HL-60/S4 treated with phorbol 12-myristate 13-acetate at 8.2 ng/mL for 4 days and 3 days (cell line): ENCODE data around the gene RHBDD1.
"Not testable (repeated sequence)": the region's sequence is repeated elsewhere in the genome, so short reads cannot be mapped to it uniquely, and the experiment has no call there.

Experiments used
- in situ Hi-C: fragments of 300-500 bp; cut with MboI; formaldehyde crosslinking; loops from 2 replicates; pipeline ENCODE4 v1.15.0; 2022; ENCODE audit warnings: low sequenced_read_pairs

The RHBDD1 gene

GRCh38 chr2:226799976-226800940 is 35.6 kb upstream of the RHBDD1 start:
- in situ Hi-C loops, result loop anchor here (25.0 kb wide), 2 partner anchors 913 to 1113 kb away; no protein-coding TSS in a partner anchor

GRCh38 chr2:226800941-226801784 is 34.7 kb upstream of the RHBDD1 start:
- in situ Hi-C loops, result loop anchor here (25.0 kb wide), 2 partner anchors 914 to 1114 kb away; no protein-coding TSS in a partner anchor

DNA sequence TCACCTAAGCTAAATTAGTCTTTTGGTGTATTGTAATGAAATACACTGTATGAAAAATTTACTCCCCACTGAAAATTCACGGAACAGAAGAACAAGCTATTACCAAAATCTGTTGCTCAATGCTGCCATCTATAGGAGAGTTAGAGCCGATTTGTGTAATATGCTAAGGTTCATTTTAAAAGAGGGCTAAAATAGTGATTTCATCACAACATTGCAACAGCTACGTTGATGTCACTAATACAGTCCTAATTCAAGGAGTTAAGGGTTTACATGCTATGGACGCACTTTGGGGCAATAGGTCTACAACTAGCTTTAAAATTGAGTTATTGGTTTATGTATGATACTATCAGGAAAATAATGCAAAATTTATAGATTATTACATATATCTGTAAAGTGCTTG is 33.3 kb upstream of the RHBDD1 start:
- in situ Hi-C loops, result loop anchor here (25.0 kb wide), 2 partner anchors 915 to 1115 kb away; no protein-coding TSS in a partner anchor

- in situ Hi-C loops, result loop anchor here (25.0 kb wide), 2 partner anchors 916 to 1116 kb away; no protein-coding TSS in a partner anchor
Measured at GRCh38 chr2:226803410-226803809, 32.4 kb upstream of the RHBDD1 start.

- in situ Hi-C loops, result loop anchor here (25.0 kb wide), 2 partner anchors 926 to 1126 kb away; no protein-coding TSS in a partner anchor
Measured at GRCh38 chr2:226813148-226813701, 22.6 kb upstream of the RHBDD1 start.

GRCh38 chr2:226818930-226819329 is 16.9 kb upstream of the RHBDD1 start:
- in situ Hi-C loops, result loop anchor here (25.0 kb wide), 2 partner anchors 932 to 1132 kb away; no protein-coding TSS in a partner anchor

GRCh38 chr2:226825056-226825455 is 10.8 kb upstream of the RHBDD1 start:
- in situ Hi-C loops, result no loop called here

- in situ Hi-C loops, result no loop called here
Measured at GRCh38 chr2:226828191-226828590, 7.7 kb upstream of the RHBDD1 start.

- in situ Hi-C loops, result no loop called here
Measured at GRCh38 chr2:226829721-226830631, 5.9 kb upstream of the RHBDD1 start.

- in situ Hi-C loops, result no loop called here
Measured at GRCh38 chr2:226831266-226831665, 4.6 kb upstream of the RHBDD1 start.

DNA sequence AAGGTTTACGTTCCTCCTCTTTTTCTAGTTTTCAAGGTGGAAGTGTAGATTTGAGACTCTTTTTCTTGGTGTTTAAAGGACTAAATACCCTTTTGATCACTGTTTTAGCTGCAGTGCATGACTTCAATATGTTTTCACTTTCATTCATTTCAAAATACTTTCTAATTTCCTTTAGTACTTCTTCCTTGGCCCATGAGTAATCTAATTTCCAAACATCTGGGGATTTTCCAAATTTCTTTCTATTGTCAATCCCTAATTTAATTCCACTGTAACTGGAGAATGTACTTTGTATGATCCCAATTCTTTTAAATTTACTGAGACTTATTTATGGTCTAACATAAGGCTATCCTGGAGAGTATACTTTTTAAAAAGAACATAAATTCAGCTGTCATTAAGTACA is 3.8 kb upstream of the RHBDD1 start:
- in situ Hi-C loops, result no loop called here

DNA sequence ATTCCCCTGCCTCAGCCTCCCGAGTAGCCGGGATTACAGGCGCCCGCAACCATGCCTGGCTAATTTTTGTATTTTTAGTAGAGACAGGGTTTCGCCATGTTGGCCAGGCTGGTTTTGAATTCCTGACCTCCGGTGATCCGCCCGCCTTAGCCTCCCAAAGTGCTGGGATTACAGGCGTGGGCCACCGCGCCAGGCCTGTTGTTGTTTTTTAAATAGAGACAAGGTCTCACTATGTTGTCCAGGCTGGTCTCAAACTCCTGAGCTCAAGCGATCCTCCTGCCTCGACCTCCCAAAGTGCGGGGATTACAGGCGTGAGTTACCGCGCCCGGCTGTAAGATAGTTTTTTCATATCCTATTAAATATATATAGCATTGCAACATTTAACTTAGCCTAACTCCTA is 974 bp upstream of the RHBDD1 start:
- in situ Hi-C loops, result not testable (repeated sequence)

DNA sequence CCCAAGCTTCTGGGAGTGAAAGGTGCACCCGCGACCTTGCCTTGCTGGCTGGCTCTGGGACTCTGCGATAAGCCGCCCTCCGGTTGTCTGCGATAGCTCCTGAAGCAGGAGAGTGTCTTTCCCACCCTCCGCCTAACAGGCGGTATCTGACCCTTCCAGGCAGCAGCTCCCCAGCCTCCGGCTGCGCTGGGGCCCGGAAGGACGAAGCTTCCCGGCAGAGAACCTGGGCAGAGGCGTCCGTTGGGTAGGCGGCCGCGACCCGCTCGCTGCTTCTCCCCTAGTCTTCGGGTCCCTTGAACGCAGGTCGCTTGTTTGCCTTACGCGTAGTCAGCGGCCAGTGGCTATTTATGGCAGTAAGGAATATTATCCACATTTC is 446 bp upstream of the RHBDD1 start:
- in situ Hi-C loops, result no loop called here

- in situ Hi-C loops, result no loop called here
Measured at GRCh38 chr2:226836548-226836885, 663 bp downstream of the RHBDD1 start.

GRCh38 chr2:226837334-226837733 is 1.5 kb downstream of the RHBDD1 start:
- in situ Hi-C loops, result no loop called here

DNA sequence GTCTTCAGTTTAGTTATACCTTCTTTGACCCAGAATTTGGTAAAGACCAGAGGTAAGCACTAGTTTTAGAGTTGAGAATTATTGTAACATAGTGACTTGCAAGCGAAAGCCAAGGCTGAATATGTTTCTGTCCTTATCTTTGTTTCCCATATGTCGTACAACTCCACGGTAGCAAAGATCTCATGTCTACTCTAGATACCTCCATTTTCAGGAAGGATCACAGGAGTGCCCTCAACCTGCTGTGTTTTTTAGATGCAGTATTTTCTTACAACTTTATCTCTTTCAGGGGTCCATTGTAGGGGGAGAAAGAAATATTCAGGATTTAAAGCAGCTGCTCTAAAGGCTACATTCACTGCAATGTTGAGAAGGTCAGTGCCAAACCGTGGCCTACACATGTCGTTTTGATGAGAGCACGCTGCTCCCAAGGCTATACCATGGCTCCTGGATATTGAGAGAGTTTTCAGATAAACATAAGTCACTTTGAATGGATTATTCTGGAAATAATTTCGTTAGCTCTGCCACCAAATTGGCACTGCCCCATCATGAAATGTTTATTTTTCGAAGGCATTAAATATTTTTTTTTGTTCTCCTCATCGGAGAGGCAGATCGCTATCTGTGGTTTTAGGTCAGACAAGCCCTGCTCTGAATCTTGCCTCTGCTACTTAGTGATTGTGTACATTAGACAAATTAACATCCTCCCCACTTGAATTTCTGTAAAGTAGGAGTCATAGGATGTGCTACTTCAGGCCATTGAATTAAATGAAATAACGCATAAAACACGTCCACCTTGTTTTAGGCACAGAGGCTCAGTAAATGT is 2.1 kb downstream of the RHBDD1 start:
- in situ Hi-C loops, result no loop called here

GRCh38 chr2:226838722-226839121 is 2.9 kb downstream of the RHBDD1 start:
- in situ Hi-C loops, result no loop called here

DNA sequence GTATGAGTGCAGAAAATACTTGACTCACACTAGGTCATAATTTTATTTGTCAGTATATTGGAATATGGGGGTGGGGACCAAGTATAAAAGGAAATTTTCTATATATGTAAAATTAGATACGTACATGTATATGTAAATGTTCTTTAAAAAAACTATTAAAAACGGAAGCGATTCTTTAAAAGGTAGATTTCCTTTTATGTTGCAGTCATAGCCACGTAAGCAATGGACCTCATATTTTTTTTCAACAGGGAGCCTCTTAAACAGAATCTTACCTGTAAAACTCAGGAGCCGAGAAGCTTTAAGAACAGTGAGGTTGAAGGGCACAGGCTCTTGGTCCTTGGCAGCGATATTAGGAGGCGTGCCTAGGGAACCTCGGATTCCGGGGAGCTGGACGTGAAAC is 3.3 kb downstream of the RHBDD1 start:
- in situ Hi-C loops, result no loop called here

GRCh38 chr2:226839951-226840350 is 4.1 kb downstream of the RHBDD1 start:
- in situ Hi-C loops, result no loop called here
